Measurements from ENCODE around the gene TNFSF18. TPM values are rescaled to one million over a fixed set of nuclear protein-coding genes. Genes with fewer than 3 reads are reported as not detected.

TNFSF18 gene
- total RNA-seq, 1 donor from 2014 or later: 0.91 TPM

- DNase-seq (ENCODE audit: low read depth): no peak
These were observed 11.1 kb downstream of the TNFSF18 start for GRCh38 chr1:173039626-173040025.

GRCh38 chr1:173038875-173039554 lies 11.7 kb downstream of the TNFSF18 start:
- no peak for DNase-seq (ENCODE audit: low read depth)

DNA sequence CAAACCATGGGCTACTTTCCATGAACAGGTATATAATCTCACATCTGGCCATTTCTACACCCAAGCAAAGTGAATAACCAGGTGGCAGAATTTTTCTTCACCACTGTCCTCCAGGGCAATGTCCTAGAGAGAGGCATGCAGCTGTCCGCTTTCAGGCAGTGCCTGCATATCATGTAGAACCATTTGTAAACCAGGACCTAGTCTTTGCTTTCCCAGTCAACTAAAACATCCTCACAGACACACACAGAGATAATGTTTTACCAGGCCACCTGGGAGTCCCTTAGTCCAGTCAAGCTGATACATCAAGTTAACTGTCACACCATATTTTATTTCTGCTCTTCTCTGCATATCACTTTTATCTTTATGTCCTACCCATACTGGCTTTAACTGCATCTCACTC lies 26.2 kb downstream of the TNFSF18 start:
- DNase-seq (ENCODE audit: low read depth): no peak

DNA sequence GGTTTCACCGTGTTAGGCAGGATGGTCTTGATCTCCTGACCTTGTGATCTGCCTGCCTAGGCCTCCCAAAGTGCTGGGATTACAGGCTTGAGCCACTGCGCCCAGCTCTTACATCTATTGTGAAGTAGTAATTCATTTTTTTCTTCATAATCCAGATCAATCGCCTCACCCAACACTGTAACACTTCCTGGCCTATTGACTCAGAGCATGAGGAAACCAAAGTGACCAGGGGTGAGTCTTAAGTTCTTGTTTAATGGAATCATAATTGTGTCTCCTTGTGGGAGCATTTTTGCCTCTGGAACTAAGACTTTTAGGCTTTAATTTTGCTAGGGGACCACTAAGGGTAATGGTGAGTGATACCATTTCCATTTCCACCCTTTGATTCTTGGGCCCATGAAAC lies 27.4 kb downstream of the TNFSF18 start:
- DNase-seq (ENCODE audit: low read depth): no peak

DNA sequence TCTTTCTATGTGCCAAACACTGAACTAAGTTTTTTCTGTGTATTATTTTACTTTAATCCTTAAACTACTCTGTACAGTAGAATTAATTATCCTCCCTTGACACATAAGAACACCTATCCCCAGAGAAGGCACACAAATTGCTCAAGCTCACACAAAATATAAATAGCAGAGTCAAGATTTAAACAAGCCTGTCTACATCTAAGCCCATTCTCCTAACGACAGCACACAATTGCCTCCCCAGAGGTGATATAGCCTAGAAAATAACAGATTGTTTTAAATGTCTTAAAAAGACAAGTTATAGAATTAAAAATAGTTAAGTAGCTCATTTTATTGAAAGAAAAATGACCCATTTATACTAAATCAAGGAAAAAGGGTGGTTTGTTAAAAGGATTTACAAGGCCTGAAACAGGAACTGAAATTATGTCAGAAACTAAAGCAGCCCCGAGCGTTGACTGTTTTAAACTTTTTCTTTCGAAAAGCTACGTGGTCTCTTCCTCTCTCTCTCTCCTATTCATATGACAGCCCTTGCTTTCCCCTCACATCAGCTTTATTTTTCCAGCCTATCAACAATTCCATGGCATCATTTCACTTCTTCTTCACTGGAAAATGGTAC lies 30.5 kb downstream of the TNFSF18 start:
- no peak for DNase-seq (ENCODE audit: low read depth)

DNA sequence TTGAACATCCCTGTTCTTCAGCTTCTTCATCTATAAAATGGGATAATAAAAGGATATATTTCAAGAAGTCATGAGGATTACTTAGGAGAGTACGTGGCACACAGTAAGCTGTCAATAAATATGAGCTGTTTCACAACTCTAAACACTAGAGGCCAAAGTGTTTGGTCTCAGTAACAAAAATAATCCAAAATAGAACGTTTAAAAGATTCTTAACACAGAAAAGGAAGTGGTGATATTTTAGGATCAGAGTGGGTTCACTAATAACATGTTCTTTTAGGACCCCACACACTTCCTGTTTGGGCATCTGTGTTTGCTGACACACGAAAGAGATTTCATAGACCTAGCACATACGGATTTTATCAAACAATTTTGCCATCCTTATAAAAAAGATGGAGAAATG lies 32.9 kb downstream of the TNFSF18 start:
- no peak for DNase-seq (ENCODE audit: low read depth)

DNA sequence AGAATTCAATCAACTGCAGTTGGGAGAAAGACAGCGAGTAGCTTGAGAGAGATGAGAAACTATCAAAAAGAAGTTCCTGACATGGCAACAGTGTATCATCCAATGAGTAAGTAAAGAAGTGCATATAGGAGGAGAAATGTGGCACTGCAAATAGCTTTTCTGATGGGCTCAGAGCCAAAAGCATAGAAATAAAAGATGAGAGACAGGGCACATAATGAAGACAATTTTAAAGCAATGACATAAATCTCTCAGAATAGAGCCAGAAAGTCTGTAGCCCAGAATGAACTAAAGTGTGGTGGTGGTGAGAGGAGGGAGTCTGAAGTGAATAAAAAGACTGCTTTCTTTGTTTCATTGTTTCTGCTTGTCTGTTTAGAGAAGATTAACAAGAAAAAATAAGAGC lies 34.3 kb downstream of the TNFSF18 start:
- no peak for DNase-seq (ENCODE audit: low read depth)

GRCh38 chr1:173015629-173016028 lies 35.1 kb downstream of the TNFSF18 start:
- DNase-seq (ENCODE audit: low read depth): no peak

DNA sequence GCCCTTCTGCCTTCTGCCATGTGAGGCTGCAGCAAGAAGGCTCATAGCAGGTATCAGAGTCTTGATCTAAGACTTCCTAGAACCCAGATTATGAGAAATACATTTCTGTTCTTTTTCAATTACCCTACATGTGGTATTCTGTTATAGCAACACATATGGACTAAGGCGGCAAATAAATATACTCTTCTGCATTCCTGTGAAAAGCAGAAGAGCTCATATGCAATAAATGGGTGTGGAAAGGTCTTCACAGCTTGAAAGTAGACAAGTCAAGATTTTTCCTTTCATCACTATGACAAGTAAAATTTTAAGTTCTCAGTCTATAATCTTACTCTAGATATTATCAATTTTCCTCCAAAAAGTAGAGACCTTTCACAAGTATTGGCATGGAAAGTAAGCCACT lies 36.6 kb downstream of the TNFSF18 start:
- DNase-seq (ENCODE audit: low read depth): no peak

GRCh38 chr1:173012126-173012525 lies 38.6 kb downstream of the TNFSF18 start:
- DNase-seq (ENCODE audit: low read depth): no peak

DNA sequence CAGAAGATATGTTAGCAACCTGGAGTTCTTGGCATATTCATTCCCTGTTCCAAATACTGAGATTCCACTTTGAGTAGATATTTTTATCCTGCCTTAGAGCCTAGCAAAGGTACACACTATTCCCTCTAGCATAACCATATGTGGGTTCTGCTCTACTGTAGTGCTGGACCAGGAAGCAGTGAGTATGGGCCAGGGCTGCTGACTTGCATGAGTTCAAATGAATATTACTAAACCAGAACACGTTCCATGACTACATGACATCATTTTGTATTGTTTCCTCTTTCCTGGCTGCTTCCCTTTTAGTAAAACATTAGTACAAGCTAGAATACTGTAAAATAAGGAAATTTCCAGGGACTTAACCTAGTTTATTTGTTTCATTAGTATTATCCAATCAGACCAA lies 41.1 kb downstream of the TNFSF18 start:
- no peak for DNase-seq (ENCODE audit: low read depth)

DNA sequence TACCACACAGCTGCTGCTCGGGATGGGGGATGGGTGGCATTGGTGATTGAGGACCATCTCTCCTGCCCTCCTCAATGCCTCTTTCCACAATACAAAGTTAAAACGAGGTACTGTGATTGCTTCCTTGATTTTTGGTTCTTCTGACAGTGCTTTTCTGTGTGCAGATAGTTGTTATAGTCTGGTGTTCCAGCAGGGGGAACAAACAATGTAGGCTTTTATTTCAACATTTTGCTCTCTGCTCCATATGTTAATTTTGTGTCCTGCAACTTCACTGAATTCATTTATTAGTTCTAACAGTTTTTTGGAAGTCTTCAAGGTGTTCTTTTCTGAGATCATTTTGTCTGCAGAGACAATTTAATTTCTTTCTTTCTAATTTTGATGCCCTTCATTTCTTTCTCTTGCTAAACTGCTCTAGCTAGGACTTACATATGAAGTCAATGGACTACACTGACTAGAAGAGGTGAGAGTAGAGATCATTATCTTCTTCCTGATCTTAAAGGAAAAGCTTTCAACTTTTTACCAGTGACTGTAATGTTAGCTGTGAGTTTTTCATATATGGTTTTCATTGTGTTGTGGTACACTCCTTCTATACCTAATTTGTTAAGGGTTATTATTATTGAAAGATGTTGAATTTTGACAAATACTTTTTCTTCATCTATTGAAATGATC lies 45.4 kb downstream of the TNFSF18 start:
- DNase-seq (ENCODE audit: low read depth): no peak

DNA sequence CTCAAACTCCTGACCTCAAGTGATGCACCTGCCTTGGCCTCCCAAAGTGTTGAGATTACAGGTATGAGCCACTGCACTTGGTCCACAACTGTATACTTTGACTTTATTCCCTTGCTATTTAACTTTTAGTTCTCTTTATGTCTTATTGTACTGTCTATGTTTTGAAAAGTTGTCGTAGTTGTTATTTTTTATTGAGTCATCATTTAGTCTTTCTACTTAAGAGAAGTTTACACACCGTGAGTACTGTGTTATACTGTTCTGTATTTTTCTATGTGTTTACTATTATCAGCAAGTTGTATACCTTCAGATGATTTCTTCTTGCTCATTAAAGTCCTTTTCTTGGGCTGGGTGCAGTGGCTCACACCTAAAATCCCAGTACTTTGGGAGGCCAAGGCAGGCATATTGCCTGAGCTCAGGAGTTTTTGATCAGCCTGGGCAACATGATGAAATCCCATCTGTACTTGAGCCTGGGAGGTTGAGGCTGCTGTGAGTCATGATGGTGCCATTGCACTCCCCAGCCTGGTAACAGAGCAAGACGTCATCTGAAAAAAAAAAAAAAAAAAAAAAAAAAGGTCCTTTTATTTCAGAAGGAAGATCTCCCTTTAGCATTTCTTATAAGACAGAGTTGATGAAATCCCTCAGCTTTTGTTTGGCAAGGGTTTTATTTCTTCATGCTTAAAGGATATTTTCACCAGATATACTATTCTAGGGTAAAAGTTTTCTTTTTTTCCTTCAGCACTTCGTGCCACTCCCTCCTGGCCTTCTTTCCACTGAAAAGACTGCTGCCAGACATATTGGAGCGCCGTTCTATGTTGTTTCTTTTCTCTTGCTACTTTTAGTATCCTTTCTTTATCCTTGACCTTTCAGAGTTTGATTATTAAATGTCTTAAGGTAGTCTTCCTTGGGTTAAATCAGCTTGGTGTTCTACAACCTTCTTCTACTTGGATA lies 47.6 kb downstream of the TNFSF18 start:
- peak; percentile 28 for DNase-seq (ENCODE audit: low read depth)

DNA sequence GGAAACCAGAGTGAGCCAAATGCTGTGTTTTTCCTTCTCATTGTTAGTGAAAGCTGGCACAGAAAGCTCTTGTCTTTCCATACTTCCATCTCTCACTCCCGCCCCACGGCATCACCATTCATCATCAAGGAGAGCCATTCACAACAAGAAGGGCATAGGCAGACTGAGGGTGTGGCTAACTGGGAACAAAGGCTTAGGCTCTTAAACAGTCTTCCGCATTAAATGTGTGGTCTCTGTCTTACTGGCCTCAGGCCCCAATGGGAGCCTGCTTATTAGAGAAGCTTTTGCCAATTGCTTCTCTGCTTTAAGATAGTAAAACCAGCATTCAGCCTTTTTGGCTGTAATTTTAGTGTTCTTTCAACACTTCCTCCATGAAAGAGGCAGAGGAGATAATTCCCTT lies 51.4 kb downstream of the TNFSF18 start:
- DNase-seq (ENCODE audit: low read depth): no peak

GRCh38 chr1:172997941-172998361 lies 52.8 kb downstream of the TNFSF18 start:
- DNase-seq (ENCODE audit: low read depth): no peak

DNA sequence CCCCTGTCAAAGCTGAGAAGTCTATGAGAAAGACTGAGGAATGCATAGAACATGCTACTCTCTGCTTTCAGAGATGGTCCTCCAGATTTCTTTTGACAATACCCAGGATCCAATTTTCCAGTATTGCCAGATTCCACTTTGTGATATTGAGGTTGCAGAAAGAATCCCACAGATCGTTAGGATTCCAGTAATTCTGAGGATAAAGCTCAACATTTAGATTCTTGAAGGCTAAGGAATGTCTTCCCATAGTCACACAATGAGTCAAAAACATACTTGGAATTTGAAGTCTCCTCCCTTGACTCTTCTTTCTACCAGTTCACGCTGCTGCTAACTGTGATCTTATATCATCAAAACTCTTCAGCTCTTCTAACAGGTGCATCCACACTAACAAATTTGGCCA lies 57.1 kb downstream of the TNFSF18 start:
- peak; percentile 38 for DNase-seq (ENCODE audit: low read depth)

DNA sequence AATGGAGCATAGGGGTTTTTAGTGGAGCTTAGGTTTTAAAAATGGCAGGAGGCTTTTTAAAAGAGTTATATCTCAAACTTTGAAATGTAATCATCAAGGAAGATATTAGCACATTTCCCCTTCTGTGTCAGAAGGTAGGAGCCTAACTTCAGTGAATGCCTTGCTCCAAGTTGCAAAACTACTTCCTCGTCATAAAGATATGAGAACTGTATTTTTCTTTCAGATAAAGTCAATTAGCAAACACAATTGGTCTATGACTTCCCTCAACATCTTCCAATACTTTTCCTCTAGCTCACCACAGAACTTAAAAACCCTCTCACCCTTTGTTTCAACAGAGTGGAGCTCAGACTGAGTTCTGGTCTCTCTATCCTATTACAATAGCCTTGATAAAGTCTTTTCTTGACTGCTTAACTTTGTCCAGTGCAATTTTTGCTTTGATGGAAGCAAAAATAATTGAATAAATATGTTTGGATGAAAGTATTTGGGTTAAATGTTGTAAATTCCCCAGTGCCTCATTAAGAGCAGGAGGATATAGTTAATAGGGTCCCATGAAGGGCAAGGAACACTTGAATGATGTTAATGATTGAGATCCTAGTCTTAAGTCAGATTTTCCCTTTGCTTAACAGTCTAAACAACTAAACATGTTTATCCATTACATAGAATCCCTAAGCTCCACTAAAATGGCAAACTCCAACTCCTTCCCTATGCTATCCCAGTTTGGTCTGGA lies 58.9 kb downstream of the TNFSF18 start:
- no peak for DNase-seq (ENCODE audit: low read depth)

DNA sequence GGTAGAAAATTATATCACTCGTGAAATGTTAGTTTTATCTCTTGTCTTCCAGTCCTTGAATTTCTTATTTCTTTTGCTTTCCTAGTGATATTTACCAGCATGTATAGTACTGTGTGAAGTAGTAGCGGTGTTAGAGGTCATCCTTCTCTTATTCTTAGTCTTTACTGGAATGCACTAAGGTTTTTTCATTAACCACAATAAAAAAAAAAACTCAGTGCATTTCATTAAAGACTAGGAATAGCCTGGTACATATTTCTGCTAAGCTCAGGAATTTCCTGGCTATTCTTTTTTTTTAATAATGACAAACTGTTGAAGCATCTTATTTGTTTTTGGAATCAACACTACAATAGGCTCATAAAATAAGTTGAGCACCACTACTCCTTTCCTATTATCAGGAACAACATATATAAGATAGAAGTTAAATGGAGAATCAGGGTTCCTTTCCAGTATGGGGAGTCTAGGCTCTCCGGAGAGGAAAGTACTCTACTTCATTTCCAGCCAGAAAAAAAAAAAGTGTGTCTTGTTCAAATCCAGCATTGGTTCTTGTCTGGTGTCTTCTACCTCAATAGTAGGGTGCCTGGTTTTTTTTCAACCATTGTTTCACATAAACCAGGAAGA lies 60.0 kb downstream of the TNFSF18 start:
- peak; percentile 72 for DNase-seq (ENCODE audit: low read depth)

All from myocyte (in vitro differentiated cells).